NCI-H524 treated with DMSO at 0.1 percent for 48 hours (cell line): ENCODE data around the gene PXDN.

Experiments
- DNase-seq: peaks from one replicate; lab custom pipeline; 2025; lab: John Stamatoyannopoulos, UW

The PXDN gene

DNA sequence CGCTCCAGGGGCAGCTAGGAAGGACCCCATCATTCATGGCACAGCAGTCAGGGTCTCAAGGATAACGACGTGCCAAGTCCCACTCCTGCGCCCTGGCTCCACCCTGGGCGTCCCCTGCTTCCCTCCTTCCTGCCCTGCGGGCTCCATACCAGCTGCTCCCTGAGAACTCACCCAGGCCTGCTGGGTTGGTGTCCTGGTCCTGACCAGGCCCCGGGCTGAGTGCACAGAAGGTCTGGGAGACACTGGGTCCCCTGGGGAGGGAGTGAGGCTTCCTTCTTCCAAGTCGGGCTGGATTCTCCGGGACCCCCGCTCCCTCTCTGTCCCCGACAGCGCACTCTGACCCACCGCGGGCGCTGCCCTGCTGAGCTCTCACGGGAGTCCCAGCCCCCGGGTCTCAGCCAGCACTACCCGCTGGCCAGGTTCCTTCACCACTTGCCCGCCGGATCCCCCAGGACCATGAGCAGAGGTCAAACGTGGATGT lies 160.2 kb downstream of the PXDN start:
- no peak for DNase-seq

DNA sequence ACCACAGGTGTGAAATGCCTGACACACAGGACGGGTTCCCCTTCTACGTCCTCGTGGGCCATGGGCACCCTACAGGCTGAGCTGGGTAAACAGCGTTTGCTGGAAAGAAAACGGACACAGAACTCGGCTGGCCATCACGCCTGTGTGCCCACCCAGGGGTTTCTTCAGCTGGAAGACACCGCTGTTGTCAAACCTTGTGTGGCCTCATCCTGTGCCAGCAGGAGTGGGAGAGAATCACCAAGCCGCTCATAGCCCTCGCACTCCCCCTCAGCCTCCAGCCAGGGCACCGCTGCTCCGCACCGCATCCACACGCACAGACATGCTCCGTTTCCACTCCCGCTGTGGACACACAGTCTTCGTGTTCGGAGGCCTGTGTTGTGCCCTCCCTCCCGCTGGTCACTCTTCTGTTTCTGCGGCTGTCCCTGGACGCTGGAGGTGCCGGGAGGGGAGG lies 161.4 kb downstream of the PXDN start:
- no peak for DNase-seq

DNA sequence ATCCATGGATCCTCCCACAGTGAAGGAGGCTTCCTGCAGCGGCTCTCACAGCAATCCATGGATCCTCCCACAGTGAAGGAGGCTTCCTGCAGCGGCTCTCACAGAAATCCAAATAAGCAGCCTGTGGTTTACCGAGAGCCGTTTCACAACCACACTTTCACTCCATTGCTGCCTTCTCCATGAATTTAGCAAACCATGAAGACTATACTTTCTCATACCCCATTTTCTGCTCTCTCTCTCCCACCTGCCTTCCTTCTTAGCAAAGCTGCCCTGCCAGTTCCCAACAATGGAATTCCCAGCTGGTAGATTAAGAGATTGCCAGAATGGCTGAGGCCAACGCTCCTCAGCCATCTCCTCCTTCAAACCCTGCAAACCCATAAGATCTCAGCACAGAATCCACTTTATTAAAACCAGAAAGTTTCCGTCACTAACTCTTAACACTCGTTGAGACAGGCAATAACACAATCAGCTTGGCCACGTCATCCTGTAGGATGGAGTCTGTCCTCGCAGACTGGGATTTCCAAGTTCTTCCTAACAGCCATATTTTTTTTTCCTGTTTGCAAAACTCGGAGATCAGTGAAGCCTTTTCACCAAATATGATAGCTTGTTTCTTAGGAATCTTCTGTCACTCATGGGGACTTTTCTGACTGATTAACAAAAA lies 162.2 kb downstream of the PXDN start:
- DNase-seq: no peak
